HepG2 (cell line): ENCODE measurements around the gene PARP16. TPM values are rescaled to one million over a fixed set of nuclear protein-coding genes. Genes with fewer than 3 reads are reported as not detected.

ENCODE experiments used
- CHD2 ChIP-seq: IDR thresholded peaks from 2 replicates; pipeline ENCODE4 v1.6.1; 2011; ENCODE audit warnings: low read depth, low read length, improper control_type of control experiment
- MYC ChIP-seq: sonication (generic); formaldehyde crosslinking; IDR thresholded peaks from 2 replicates; pipeline ENCODE4 v1.9.0; 2021; ENCODE audit warnings: missing genetic modification reagents, borderline replicate concordance
- NFATC3 ChIP-seq: sonication (generic); formaldehyde crosslinking; IDR thresholded peaks from 2 replicates; pipeline ENCODE4 v1.5.1; 2020; ENCODE audit warnings: mild to moderate bottlenecking, missing genetic modification reagents
- PPARG ChIP-seq: conservative IDR thresholded peaks from 2 replicates; pipeline ENCODE4 v1.6.1; 2016; ENCODE audit warnings: missing biosample characterization, missing genetic modification reagents
- RFXAP ChIP-seq: sonication (generic); formaldehyde crosslinking; IDR thresholded peaks from 2 replicates; pipeline ENCODE4 v1.4.0; 2020; ENCODE audit warnings: missing genetic modification reagents, borderline replicate concordance
- SATB2 ChIP-seq: sonication (generic); formaldehyde crosslinking; IDR thresholded peaks from 2 replicates; pipeline ENCODE4 v1.5.0; 2020; ENCODE audit warnings: missing genetic modification reagents
- SKI ChIP-seq: fragments of 450-650 bp; IDR thresholded peaks from one replicate; pipeline ENCODE4 v1.6.1; 2018; ENCODE audit warnings: mild to moderate bottlenecking; ENCODE audit not compliant: partially characterized antibody
- SOX6 ChIP-seq, 2 experiments: fragments of 450-650 bp in 1 of 2; sonication (generic) in 1 of 2; formaldehyde crosslinking in 1 of 2; IDR thresholded peaks; 2 replicates each; pipeline versions ENCODE4 v1.4.0 to v1.6.1; 2017 to 2020; ENCODE audit warnings: antibody characterized with exemption in 1 of 2, mild to moderate bottlenecking in 1 of 2, missing genetic modification reagents in 1 of 2
- SUZ12 ChIP-seq: fragments of 150-350 bp; IDR thresholded peaks from 2 replicates; pipeline ENCODE4 v1.6.1; 2014; ENCODE audit warnings: low read depth, low read length
- ZFX ChIP-seq: sonication (generic); formaldehyde crosslinking; IDR thresholded peaks from 2 replicates; pipeline ENCODE4 v1.4.0; 2020; ENCODE audit warnings: mild to moderate bottlenecking, low read depth, missing genetic modification reagents, moderate library complexity
- ZMYM3 ChIP-seq: sonication (generic); formaldehyde crosslinking; IDR thresholded peaks from 2 replicates; pipeline ENCODE4 v1.5.1; 2020; ENCODE audit warnings: mild to moderate bottlenecking, missing genetic modification reagents
- ZNF3 ChIP-seq: IDR thresholded peaks from 2 replicates; pipeline ENCODE4 v1.7.0; 2017; ENCODE audit warnings: inconsistent platforms
- ZNF343 ChIP-seq: sonication (generic); formaldehyde crosslinking; IDR thresholded peaks from 2 replicates; pipeline ENCODE4 v1.4.0; 2020; ENCODE audit warnings: mild to moderate bottlenecking, missing genetic modification reagents
- ZNF382 ChIP-seq: sonication (generic); formaldehyde crosslinking; IDR thresholded peaks from 2 replicates; pipeline ENCODE4 v1.5.0; 2020; ENCODE audit warnings: missing genetic modification reagents, mild to moderate bottlenecking, borderline replicate concordance
- ZNF432 ChIP-seq: sonication (generic); formaldehyde crosslinking; IDR thresholded peaks from 2 replicates; pipeline ENCODE4 v1.5.0; 2020; ENCODE audit warnings: missing genetic modification reagents, mild to moderate bottlenecking, borderline replicate concordance
- ZNF441 ChIP-seq: sonication (generic); formaldehyde crosslinking; IDR thresholded peaks from 2 replicates; pipeline ENCODE4 v1.7.0; 2021; ENCODE audit warnings: missing genetic modification reagents, borderline replicate concordance
- ZNF543 ChIP-seq: sonication (generic); formaldehyde crosslinking; IDR thresholded peaks from 2 replicates; pipeline ENCODE4 v1.4.0; 2020; ENCODE audit warnings: mild to moderate bottlenecking, missing genetic modification reagents
- ZNF605 ChIP-seq: sonication (generic); formaldehyde crosslinking; IDR thresholded peaks from 2 replicates; pipeline ENCODE4 v1.8.0; 2022; ENCODE audit warnings: mild to moderate bottlenecking, missing genetic modification reagents
- ZNF644 ChIP-seq: IDR thresholded peaks from 2 replicates; pipeline ENCODE4 v1.6.1; 2016; ENCODE audit warnings: low read depth
- polyA plus RNA-seq, 8 experiments: library from polyadenylated mRNA; depleted of rRNA in 3 of 8; stranded (reverse) in 7 of 8; unstranded in 1 of 8; fragments of >200 nt; fragmentation: Illumina TruSeq in 4 of 8; extraction: Trizol in 4 of 8; gene quantifications; 2 replicates each; pipeline versions ENCODE4 v1.2.1 to v1.2.3, GENCODE V29; 2011 to 2016; ENCODE audit warnings: low read depth in 4 of 8, missing spikeins in 1 of 8, mixed read lengths in 1 of 8; ENCODE audit not compliant: insufficient read depth in 1 of 8
- total RNA-seq, 5 experiments: library from RNA; depleted of rRNA; stranded (reverse); fragments of >200 nt; fragmentation: Illumina TruSeq; extraction: Trizol; gene quantifications; 2 replicates each; pipeline ENCODE4 v1.2.3, GENCODE V29; 2016; ENCODE audit warnings: low read depth in 1 of 5
- TF ChIP-seq, protein P1 (sequence below): sonication (generic); formaldehyde crosslinking; IDR thresholded peaks from 2 replicates; pipeline ENCODE4 v1.4.0; 2020; ENCODE audit warnings: missing genetic modification reagents
- TF ChIP-seq, protein P2 (sequence below): sonication (generic); formaldehyde crosslinking; IDR thresholded peaks from 2 replicates; pipeline ENCODE4 v1.5.1; 2020; ENCODE audit warnings: mild to moderate bottlenecking, missing genetic modification reagents, moderate library complexity
- TF ChIP-seq, protein P3 (sequence below): IDR thresholded peaks from 2 replicates; pipeline ENCODE4 v1.4.0; 2020; ENCODE audit warnings: mild to moderate bottlenecking, missing genetic modification reagents
- TF ChIP-seq, protein P4 (sequence below): sonication (generic); formaldehyde crosslinking; IDR thresholded peaks from 2 replicates; pipeline ENCODE4 v1.8.0; 2022; ENCODE audit warnings: missing genetic modification reagents, mild to moderate bottlenecking, inconsistent platforms, borderline replicate concordance

Gene PARP16
- total and polyA plus RNA-seq, 2 of the 13 experiments (the other 11 are each of a cell fraction or from before 2014, with no cell fraction given), result 6.8 to 7.6 TPM

DNA sequence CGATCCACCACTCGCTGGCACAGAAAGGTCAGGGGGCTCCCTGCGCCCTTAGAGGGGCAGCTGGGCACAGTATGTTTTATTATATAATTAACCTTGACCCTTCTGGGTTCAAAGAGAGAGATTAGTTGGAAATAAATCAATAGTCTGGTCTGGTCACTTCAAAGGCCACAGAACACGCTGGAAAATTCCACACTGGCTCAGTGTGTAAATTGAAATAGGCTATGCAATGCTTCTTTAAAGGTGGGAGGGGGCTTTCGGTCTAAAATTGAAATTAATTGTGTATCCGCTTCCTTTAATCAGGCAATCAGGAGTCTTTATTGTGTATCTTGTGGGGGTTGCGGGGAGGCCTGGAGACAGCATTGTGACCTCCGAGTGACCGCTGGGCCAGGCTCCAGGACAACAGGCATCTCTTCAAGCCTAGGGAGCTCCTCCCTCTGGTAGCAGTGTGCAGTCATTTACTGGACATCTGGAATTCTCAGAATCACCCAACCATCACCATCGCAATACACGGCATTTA lies 25.8 kb upstream of the PARP16 start (continued):
- TF ChIP-seq, protein P1, sequence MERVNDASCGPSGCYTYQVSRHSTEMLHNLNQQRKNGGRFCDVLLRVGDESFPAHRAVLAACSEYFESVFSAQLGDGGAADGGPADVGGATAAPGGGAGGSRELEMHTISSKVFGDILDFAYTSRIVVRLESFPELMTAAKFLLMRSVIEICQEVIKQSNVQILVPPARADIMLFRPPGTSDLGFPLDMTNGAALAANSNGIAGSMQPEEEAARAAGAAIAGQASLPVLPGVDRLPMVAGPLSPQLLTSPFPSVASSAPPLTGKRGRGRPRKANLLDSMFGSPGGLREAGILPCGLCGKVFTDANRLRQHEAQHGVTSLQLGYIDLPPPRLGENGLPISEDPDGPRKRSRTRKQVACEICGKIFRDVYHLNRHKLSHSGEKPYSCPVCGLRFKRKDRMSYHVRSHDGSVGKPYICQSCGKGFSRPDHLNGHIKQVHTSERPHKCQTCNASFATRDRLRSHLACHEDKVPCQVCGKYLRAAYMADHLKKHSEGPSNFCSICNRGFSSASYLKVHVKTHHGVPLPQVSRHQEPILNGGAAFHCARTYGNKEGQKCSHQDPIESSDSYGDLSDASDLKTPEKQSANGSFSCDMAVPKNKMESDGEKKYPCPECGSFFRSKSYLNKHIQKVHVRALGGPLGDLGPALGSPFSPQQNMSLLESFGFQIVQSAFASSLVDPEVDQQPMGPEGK (CRISPR knock-in tag), result peak; percentile 10; the same call in 1 of the 2 replicates
- TF ChIP-seq ZNF605 (CRISPR knock-in tag) (no peak), SOX6 (IDR thresholded peaks at IDR 0.05) (no peak), SOX6 (CRISPR knock-in tag; IDR thresholded peaks at IDR 0.05) (peak; percentile 64), ZNF441 (no peak), CHD2 (no peak), SATB2 (no peak), ZFX (CRISPR knock-in tag) (peak; percentile 32; the same call in 1 of the 2 replicates), ZNF644 (CRISPR knock-in tag) (no peak), ZNF382 (CRISPR knock-in tag) (no peak), ZNF343 (no peak), SUZ12 (no peak), ZMYM3 (CRISPR knock-in tag) (no peak), ZNF432 (CRISPR knock-in tag) (no peak), RFXAP (0 out of 2 replicates have a peak, but pooled peaks have one; percentile 19), ZNF3 (CRISPR knock-in tag) (no peak), MYC (CRISPR knock-in tag) (0 out of 2 replicates have a peak, but pooled peaks have one; percentile 26), SKI (peak; percentile 99), PPARG (CRISPR knock-in tag) (peak; percentile 17; the same call in 1 of the 2 replicates), ZNF543 (CRISPR knock-in tag) (no peak), NFATC3 (CRISPR knock-in tag) (no peak)
- TF ChIP-seq, protein P2, sequence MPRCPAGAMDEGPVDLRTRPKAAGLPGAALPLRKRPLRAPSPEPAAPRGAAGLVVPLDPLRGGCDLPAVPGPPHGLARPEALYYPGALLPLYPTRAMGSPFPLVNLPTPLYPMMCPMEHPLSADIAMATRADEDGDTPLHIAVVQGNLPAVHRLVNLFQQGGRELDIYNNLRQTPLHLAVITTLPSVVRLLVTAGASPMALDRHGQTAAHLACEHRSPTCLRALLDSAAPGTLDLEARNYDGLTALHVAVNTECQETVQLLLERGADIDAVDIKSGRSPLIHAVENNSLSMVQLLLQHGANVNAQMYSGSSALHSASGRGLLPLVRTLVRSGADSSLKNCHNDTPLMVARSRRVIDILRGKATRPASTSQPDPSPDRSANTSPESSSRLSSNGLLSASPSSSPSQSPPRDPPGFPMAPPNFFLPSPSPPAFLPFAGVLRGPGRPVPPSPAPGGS (CRISPR knock-in tag), result no peak
- TF ChIP-seq, protein P3, sequence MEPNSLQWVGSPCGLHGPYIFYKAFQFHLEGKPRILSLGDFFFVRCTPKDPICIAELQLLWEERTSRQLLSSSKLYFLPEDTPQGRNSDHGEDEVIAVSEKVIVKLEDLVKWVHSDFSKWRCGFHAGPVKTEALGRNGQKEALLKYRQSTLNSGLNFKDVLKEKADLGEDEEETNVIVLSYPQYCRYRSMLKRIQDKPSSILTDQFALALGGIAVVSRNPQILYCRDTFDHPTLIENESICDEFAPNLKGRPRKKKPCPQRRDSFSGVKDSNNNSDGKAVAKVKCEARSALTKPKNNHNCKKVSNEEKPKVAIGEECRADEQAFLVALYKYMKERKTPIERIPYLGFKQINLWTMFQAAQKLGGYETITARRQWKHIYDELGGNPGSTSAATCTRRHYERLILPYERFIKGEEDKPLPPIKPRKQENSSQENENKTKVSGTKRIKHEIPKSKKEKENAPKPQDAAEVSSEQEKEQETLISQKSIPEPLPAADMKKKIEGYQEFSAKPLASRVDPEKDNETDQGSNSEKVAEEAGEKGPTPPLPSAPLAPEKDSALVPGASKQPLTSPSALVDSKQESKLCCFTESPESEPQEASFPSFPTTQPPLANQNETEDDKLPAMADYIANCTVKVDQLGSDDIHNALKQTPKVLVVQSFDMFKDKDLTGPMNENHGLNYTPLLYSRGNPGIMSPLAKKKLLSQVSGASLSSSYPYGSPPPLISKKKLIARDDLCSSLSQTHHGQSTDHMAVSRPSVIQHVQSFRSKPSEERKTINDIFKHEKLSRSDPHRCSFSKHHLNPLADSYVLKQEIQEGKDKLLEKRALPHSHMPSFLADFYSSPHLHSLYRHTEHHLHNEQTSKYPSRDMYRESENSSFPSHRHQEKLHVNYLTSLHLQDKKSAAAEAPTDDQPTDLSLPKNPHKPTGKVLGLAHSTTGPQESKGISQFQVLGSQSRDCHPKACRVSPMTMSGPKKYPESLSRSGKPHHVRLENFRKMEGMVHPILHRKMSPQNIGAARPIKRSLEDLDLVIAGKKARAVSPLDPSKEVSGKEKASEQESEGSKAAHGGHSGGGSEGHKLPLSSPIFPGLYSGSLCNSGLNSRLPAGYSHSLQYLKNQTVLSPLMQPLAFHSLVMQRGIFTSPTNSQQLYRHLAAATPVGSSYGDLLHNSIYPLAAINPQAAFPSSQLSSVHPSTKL (CRISPR knock-in tag), result peak; percentile 75
- TF ChIP-seq, protein P4, sequence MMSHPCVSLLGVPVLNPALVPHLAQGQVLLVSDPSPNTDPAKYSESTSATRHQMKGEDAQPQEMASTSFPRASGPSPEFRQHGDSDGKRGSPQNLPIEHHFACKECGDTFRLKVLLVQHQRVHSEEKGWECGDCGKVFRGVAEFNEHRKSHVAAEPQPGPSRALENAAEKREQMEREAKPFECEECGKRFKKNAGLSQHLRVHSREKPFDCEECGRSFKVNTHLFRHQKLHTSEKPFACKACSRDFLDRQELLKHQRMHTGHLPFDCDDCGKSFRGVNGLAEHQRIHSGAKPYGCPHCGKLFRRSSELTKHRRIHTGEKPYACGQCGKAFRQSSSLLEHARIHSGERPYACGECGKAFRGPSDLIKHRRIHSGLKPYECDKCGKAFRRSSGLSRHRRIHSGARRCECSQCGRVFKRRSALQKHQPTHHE (CRISPR knock-in tag), result no peak; the same call in 1 of the 2 replicates
